Stimulated activated CD4-positive, alpha-beta T cell treated with anti-CD3 and anti-CD28 coated beads, Interleukin-1b, Interleukin-23, amount 100 ng/mL, for 1 hour (primary cell): ENCODE data around the gene SLC23A3.

Source experiments
- DNase-seq, 2 donors: peaks; one replicate each; pipeline ENCODE4 v3.0.0-alpha.2; 2020; ENCODE audit warnings: low read depth in 2 of 2

The SLC23A3 gene

GRCh38 chr2:219175928-219176817, 6.3 kb upstream of the SLC23A3 start:
- DNase-seq, result peak in 1 of 2 donors; percentile 16

GRCh38 chr2:219175486-219175885, 5.7 kb upstream of the SLC23A3 start:
- no peak for DNase-seq

- no peak for DNase-seq
These were observed 5.0 kb upstream of the SLC23A3 start for GRCh38 chr2:219174801-219175200.

- DNase-seq, result no peak
These were observed 4.3 kb upstream of the SLC23A3 start for GRCh38 chr2:219174146-219174545.

GRCh38 chr2:219173176-219173575, 3.3 kb upstream of the SLC23A3 start:
- no peak for DNase-seq

- DNase-seq, result no peak
These were observed 2.7 kb upstream of the SLC23A3 start for GRCh38 chr2:219172231-219173154.

- no peak for DNase-seq
These were observed 1.4 kb upstream of the SLC23A3 start for GRCh38 chr2:219171231-219171651.

- no peak for DNase-seq
These were observed 897 bp downstream of the SLC23A3 start for GRCh38 chr2:219168932-219169331.

GRCh38 chr2:219168526-219168925, 1.3 kb downstream of the SLC23A3 start:
- no peak for DNase-seq

GRCh38 chr2:219167997-219168396, 1.8 kb downstream of the SLC23A3 start:
- DNase-seq, result no peak

GRCh38 chr2:219165058-219165911, 4.5 kb downstream of the SLC23A3 start:
- no peak for DNase-seq

- no peak for DNase-seq
These were observed 6.7 kb downstream of the SLC23A3 start for GRCh38 chr2:219163156-219163555.

- DNase-seq, result no peak
These were observed 8.7 kb downstream of the SLC23A3 start for GRCh38 chr2:219161097-219161496.

GRCh38 chr2:219160186-219161017, 9.4 kb downstream of the SLC23A3 start, which contains the start of gene NHEJ1:
Gene NHEJ1 (minus strand): TSS chr2:219160815. CDS start chr2:219158362, 2,453 bp downstream.
- peak; percentile 82 to 92 for DNase-seq

- DNase-seq, result no peak
These were observed 10.1 kb downstream of the SLC23A3 start for GRCh38 chr2:219159771-219160185.

GRCh38 chr2:219158586-219158985, 11.2 kb downstream of the SLC23A3 start:
- no peak for DNase-seq

- DNase-seq, result no peak
These were observed 11.8 kb downstream of the SLC23A3 start for GRCh38 chr2:219158025-219158424.

GRCh38 chr2:219157396-219157795, 12.4 kb downstream of the SLC23A3 start:
- no peak for DNase-seq

- DNase-seq, result no peak
These were observed 14.7 kb downstream of the SLC23A3 start for GRCh38 chr2:219155054-219155644.

GRCh38 chr2:219149667-219150066, 20.2 kb downstream of the SLC23A3 start:
- no peak for DNase-seq
